Esophagus muscularis mucosa (tissue), 4 donors: Measurements from ENCODE around the gene ADAMTS7. TPM values are rescaled to one million over a fixed set of nuclear protein-coding genes. Genes with fewer than 3 reads are reported as not detected.
"Not testable (repeated sequence)": the region's sequence is repeated elsewhere in the genome, so short reads cannot be mapped to it uniquely, and the experiment has no call there.

ENCODE experiments used
- DNase-seq: peaks from one replicate; pipeline ENCODE4 v3.0.0-alpha.2; 2017; ENCODE audit errors: extremely low spot score
- H3K27ac ChIP-seq, 4 donors: fragments of 200-600 bp; sonication (generic); replicated peaks in 1 of 4; 1 replicate in 3 of 4; 2 replicates in 1 of 4; pipeline ENCODE4 v1.5.1; 2016 to 2019; ENCODE audit warnings: mild to moderate bottlenecking in 1 of 4
- H3K27me3 ChIP-seq, 4 donors: fragments of 200-600 bp; sonication (generic); one replicate each; pipeline versions ENCODE4 v1.5.1 to v1.6.0; 2016 to 2019
- H3K36me3 ChIP-seq, 4 donors: fragments of 200-600 bp; sonication (generic); one replicate each; pipeline ENCODE4 v1.5.1; 2016 to 2019
- H3K4me1 ChIP-seq, 4 donors: fragments of 200-600 bp; sonication (generic); one replicate each; pipeline ENCODE4 v1.5.1; 2016 to 2019
- H3K4me3 ChIP-seq, 4 donors: fragments of 200-600 bp; sonication (generic); 1 replicate in 2 of 4; 2 replicates in 2 of 4; pipeline ENCODE4 v1.5.1; 2016 to 2019; ENCODE audit warnings: mild to moderate bottlenecking in 4 of 4, moderate library complexity in 1 of 4
- H3K9me3 ChIP-seq, 4 donors: fragments of 200-600 bp; sonication (generic); 1 replicate in 3 of 4; 2 replicates in 1 of 4; pipeline ENCODE4 v1.5.1; 2016 to 2019
- CTCF ChIP-seq, 3 experiments: fragments of 200-600 bp in 2 of 3; fragments of 450-650 bp in 1 of 3; sonication (generic) in 2 of 3; IDR thresholded peaks; one replicate each; pipeline ENCODE4 v1.5.1; 2017 to 2019; ENCODE audit warnings: antibody characterized with exemption in 3 of 3, mild to moderate bottlenecking in 2 of 3, moderate library complexity in 1 of 3
- EP300 ChIP-seq: sonication (generic); formaldehyde crosslinking; IDR thresholded peaks from one replicate; pipeline ENCODE4 v1.6.1; 2017; ENCODE audit warnings: antibody characterized with exemption
- POLR2A ChIP-seq: fragments of 450-650 bp; IDR thresholded peaks from one replicate; pipeline ENCODE4 v1.6.1; 2017; ENCODE audit warnings: antibody characterized with exemption, moderate library complexity, mild to moderate bottlenecking, low read depth
- POLR2AphosphoS5 ChIP-seq, 2 donors: sonication (generic); formaldehyde crosslinking; IDR thresholded peaks; one replicate each; pipeline ENCODE4 v1.6.1; 2017; ENCODE audit warnings: antibody characterized with exemption in 2 of 2
- WGBS: methylation state at CpG from one replicate; pipeline ENCODE4 v1.1.5; 2018; 5-methylcytosine and 5-hydroxymethylcytosine counted together
- intact Hi-C: fragments of 100-400 bp; cut with DNase I; formaldehyde crosslinking; loops from one replicate; pipeline ENCODE4 v1.15.1; 2023
- total RNA-seq, 4 donors: library from RNA; depleted of rRNA; stranded (reverse); fragments of >200 nt; gene quantifications; one replicate each; pipeline versions ENCODE4 v1.1.0 to v1.2.1, GENCODE V29; 2016

Gene ADAMTS7
- total RNA-seq, 4 donors from 2014 or later, result 2.0 to 4.6 (median 2.3) TPM

GRCh38 chr15:78755900-78756591 lies 55.2 kb downstream of the ADAMTS7 start:
- H3K9me3 ChIP-seq, intact Hi-C loops, H3K4me3 ChIP-seq, H3K27ac ChIP-seq, H3K36me3 ChIP-seq, DNase-seq, H3K27me3 ChIP-seq: not testable (repeated sequence)
- peaks cover 35 to 47% (median 43%) of the 10 kb centered on the region in 4 donors for H3K4me1 ChIP-seq
- peak; percentile 21 to 45 (median 26) for TF ChIP-seq CTCF (IDR thresholded peaks at IDR 0.05)
- WGBS, result 41% methylated on average over 2 of the region's 13 CpGs

- H3K9me3 ChIP-seq, H3K36me3 ChIP-seq, H3K4me3 ChIP-seq, DNase-seq, H3K27me3 ChIP-seq, H3K27ac ChIP-seq: not testable (repeated sequence)
- peaks cover 36 to 48% (median 41%) of the 10 kb centered on the region in 4 donors for H3K4me1 ChIP-seq
- intact Hi-C loops, result loop anchor here (5.0 kb wide), 1 partner anchor 137 kb away; no protein-coding TSS in a partner anchor
- 72% methylated on average over 13 of the region's 14 CpGs for WGBS
These were observed 56.5 kb downstream of the ADAMTS7 start for GRCh38 chr15:78754637-78755280.

GRCh38 chr15:78753751-78754535 lies 57.3 kb downstream of the ADAMTS7 start:
- not testable (repeated sequence) for H3K27ac ChIP-seq, H3K36me3 ChIP-seq, H3K9me3 ChIP-seq, H3K4me3 ChIP-seq, H3K27me3 ChIP-seq, DNase-seq
- intact Hi-C loops, result loop anchor here (5.0 kb wide), 1 partner anchor 137 kb away; no protein-coding TSS in a partner anchor
- H3K4me1 ChIP-seq, result peaks cover 28 to 40% (median 33%) of the 10 kb centered on the region in 4 donors
- WGBS, result 84% methylated on average over 5 of the region's 10 CpGs

GRCh38 chr15:78753359-78753659 lies 58.0 kb downstream of the ADAMTS7 start:
- WGBS, result 88% methylated on average over 4 of the region's 7 CpGs
- not testable (repeated sequence) for H3K36me3 ChIP-seq, H3K27me3 ChIP-seq, H3K27ac ChIP-seq, DNase-seq, H3K4me3 ChIP-seq, H3K9me3 ChIP-seq
- intact Hi-C loops, result loop anchor here (5.0 kb wide), 1 partner anchor 136 kb away; no protein-coding TSS in a partner anchor
- H3K4me1 ChIP-seq, result peaks cover 24 to 37% (median 30%) of the 10 kb centered on the region in 4 donors

- WGBS, result 89% methylated on average over 19 of the region's 24 CpGs
- Histone ChIP-seq H3K4me1 (peaks cover 24 to 37% (median 30%) of the 10 kb centered on the region in 4 donors), H3K9me3 (no peaks in the 10 kb centered on the region), H3K27me3 (no peaks in the 10 kb centered on the region), H3K4me3 (no peak overlapping the region), H3K27ac (no peak overlapping the region), H3K36me3 (no peaks in the 10 kb centered on the region)
- intact Hi-C loops, result loop anchor here (5.0 kb wide), 1 partner anchor 135 kb away; no protein-coding TSS in a partner anchor
- no peak for TF ChIP-seq EP300
- TF ChIP-seq POLR2AphosphoS5 (IDR thresholded peaks at IDR 0.05), result no peak
- TF ChIP-seq POLR2A, result no peak
- DNase-seq, result no peak
These were observed 58.5 kb downstream of the ADAMTS7 start for GRCh38 chr15:78752492-78753358.

GRCh38 chr15:78751602-78751979 lies 59.7 kb downstream of the ADAMTS7 start:
- DNase-seq, result no peak
- 76% methylated on average over 5 of the region's 13 CpGs for WGBS
- H3K4me1 ChIP-seq, result peaks cover 14 to 26% (median 20%) of the 10 kb centered on the region in 4 donors
- no peaks in the 10 kb centered on the region for H3K9me3 ChIP-seq
- peak overlapping the region in 1 of 4 donors; percentile 56 for H3K27ac ChIP-seq
- no peak overlapping the region for H3K4me3 ChIP-seq
- intact Hi-C loops, result loop anchor here (5.0 kb wide), 1 partner anchor 134 kb away; no protein-coding TSS in a partner anchor
- no peaks in the 10 kb centered on the region for H3K27me3 ChIP-seq
- H3K36me3 ChIP-seq, result no peaks in the 10 kb centered on the region
- TF ChIP-seq POLR2A, result no peak
- TF ChIP-seq CTCF (IDR thresholded peaks at IDR 0.05), result no peak
- no peak for TF ChIP-seq POLR2AphosphoS5 (IDR thresholded peaks at IDR 0.05)
- TF ChIP-seq EP300, result no peak
